ENCODE data around the gene ESYT1. TPM values are rescaled to one million over a fixed set of nuclear protein-coding genes. Genes with fewer than 3 reads are reported as not detected.
A peak's percentile ranks its signal among the peaks of the same experiment; 100 is the strongest.

Gene ESYT1
- total and polyA plus RNA-seq, 2 donors (not counting 3 experiments of a cell fraction or from before 2014, with no cell fraction given), result 161 to 234 TPM

GRCh38 chr12:56103066-56103711 is 24.9 kb upstream of the ESYT1 start:
- intact Hi-C loops (cut with micrococcal nuclease), result no loop called here

More at GRCh38 chr12:56103066-56103711, 24.9 kb upstream of the ESYT1 start:
- H3K27me3 ChIP-seq (ENCODE audit: control insufficient read depth in 2 of 2, insufficient read depth in 2 of 2, low read length in 2 of 2), result peaks cover 0 to 6% of the 10 kb centered on the region in 2 experiments
- H3K27ac ChIP-seq (ENCODE audit: insufficient read depth, low read depth, low read length), result no peak overlapping the region
- H4K20me1 ChIP-seq (replicated peaks; ENCODE audit: control insufficient read depth, extremely low read depth, insufficient read depth, low read length), result no peaks in the 10 kb centered on the region
- no peak for DNase-seq (ENCODE audit: low read depth, low spot score)
- BruUV-seq (replicated peaks), result no TSS peak
- TF ChIP-seq MAX (IDR thresholded peaks at IDR 0.05; ENCODE audit: insufficient read depth, insufficient read length) (no peak), EZH2 (IDR thresholded peaks at IDR 0.05; ENCODE audit: borderline replicate concordance, low read depth, low read length, severe bottlenecking) (no peak), MYC (IDR thresholded peaks at IDR 0.05; ENCODE audit: low read depth, low read length) (no peak), FOS (IDR thresholded peaks at IDR 0.05; ENCODE audit: borderline replicate concordance, insufficient read depth, low read length) (no peak), GATA2 (IDR thresholded peaks at IDR 0.05; ENCODE audit: insufficient read depth, insufficient read length, low read depth, low read length) (no peak), JUN (IDR thresholded peaks at IDR 0.05; ENCODE audit: borderline replicate concordance, insufficient read depth, insufficient read length, low read depth) (no peak), POLR2A (IDR thresholded peaks at IDR 0.05; ENCODE audit: low read depth, low read length) (no peak), CTCF (IDR thresholded peaks at IDR 0.05; ENCODE audit: extremely low read depth in 1 of 2, insufficient read depth in 1 of 2, low read depth in 1 of 2, low read length in 2 of 2) (no peak), POLR2AphosphoS5 (IDR thresholded peaks at IDR 0.05; ENCODE audit: insufficient read depth, low read depth, low read length) (no peak)
- peaks cover 35% of the 10 kb centered on the region for H3K79me2 ChIP-seq (ENCODE audit: control insufficient read depth, insufficient read depth, low read length)
- no peak for FAIRE-seq
- H3K4me1 ChIP-seq (ENCODE audit: control insufficient read depth, extremely low read depth, insufficient read depth, low read length), result peaks cover 29% of the 10 kb centered on the region
- H3K9me3 ChIP-seq (replicated peaks; ENCODE audit: control insufficient read depth, insufficient read depth, low read length), result no peaks in the 10 kb centered on the region
- H3K9ac ChIP-seq (replicated peaks; ENCODE audit: extremely low read depth, insufficient read depth, low read length), result peak overlapping the region; percentile 35
- CTCF ChIA-PET, result interaction anchor here (0.9 to 5.3 kb wide), 7 partner anchors 15 to 363 kb away, joined by 3 to 59 read pairs (median 21); partner anchors contain the start of genes ERBB3 and ZC3H10
- peaks cover 6 to 7% of the 10 kb centered on the region in 2 experiments for H3K36me3 ChIP-seq (ENCODE audit: control insufficient read depth in 2 of 2, extremely low read depth in 1 of 2, insufficient read depth in 2 of 2, low read length in 2 of 2)
- POLR2A ChIA-PET, result interaction anchor here (1.2 to 3.3 kb wide), 4 partner anchors 13 to 106 kb away, joined by 4 to 37 read pairs (median 6); partner anchors contain the start of genes RPL41, SUOX and ZC3H10
- dilution Hi-C loops (cut with MboI; ENCODE audit: extremely low pct_ligation_motif_present, low sequenced_read_pairs), result no loop called here
- H3K4me2 ChIP-seq (ENCODE audit: insufficient read depth, low read length), result peak overlapping the region; percentile 59
- peak overlapping the region; percentile 75 for H2AFZ ChIP-seq (ENCODE audit: low read depth, low read length)
- H3K4me3 ChIP-seq (replicated peaks in 1 of 3; ENCODE audit: insufficient read depth in 1 of 3, low read depth in 1 of 3, low read length in 3 of 3), result peak overlapping the region in 1 of 3 experiments; percentile 50
- H3K9me1 ChIP-seq (replicated peaks; ENCODE audit: control insufficient read depth, extremely low read depth, insufficient read depth, low read length), result no peaks in the 10 kb centered on the region
